ENCODE results near the gene BBOX1. TPM values are rescaled to one million over a fixed set of nuclear protein-coding genes. Genes with fewer than 3 reads are reported as not detected.

The BBOX1 gene
- polyA plus RNA-seq, 3 donors: not detected

- H3K27me3 Mint-ChIP-seq (ENCODE audit: low read depth in 3 of 3): no peaks in the 10 kb centered on the region
- no peak overlapping the region for H3K9ac ChIP-seq (ENCODE audit: insufficient read depth, low read length, poor library complexity, severe bottlenecking)
- no peaks in the 10 kb centered on the region for H3K4me1 ChIP-seq (ENCODE audit: control insufficient read depth in 1 of 2, insufficient read depth in 2 of 2, low read length in 2 of 2)
Measured at GRCh38 chr11:27083782-27084181, 43.2 kb downstream of the BBOX1 start.

GRCh38 chr11:27084518-27084917 is 43.9 kb downstream of the BBOX1 start:
- H3K9ac ChIP-seq (ENCODE audit: insufficient read depth, low read length, poor library complexity, severe bottlenecking): no peak overlapping the region
- peaks cover 0 to 7% (median 3%) of the 10 kb centered on the region in 7 donors for H3K9me3 Mint-ChIP-seq
- no peak for TF ChIP-seq CTCF (IDR thresholded peaks at IDR 0.05)
- H3K4me1 Mint-ChIP-seq: no peaks in the 10 kb centered on the region
- H3K27me3 Mint-ChIP-seq (ENCODE audit: low read depth in 3 of 3): no peaks in the 10 kb centered on the region
- H3K79me2 ChIP-seq (ENCODE audit: insufficient read depth, low read length): no peaks in the 10 kb centered on the region
- no peak for DNase-seq
- H3K27ac Mint-ChIP-seq: no peak overlapping the region
- no peaks in the 10 kb centered on the region for H4K20me1 ChIP-seq (ENCODE audit: insufficient read depth, low read length)
- H3K36me3 Mint-ChIP-seq: no peaks in the 10 kb centered on the region
- no peaks in the 10 kb centered on the region for H3K4me1 ChIP-seq (ENCODE audit: control insufficient read depth in 1 of 2, insufficient read depth in 2 of 2, low read length in 2 of 2)
- peaks cover 3% of the 10 kb centered on the region in 2 donors for H3K9me3 ChIP-seq (replicated peaks in 1 of 2; ENCODE audit: control insufficient read depth in 1 of 2, insufficient read depth in 1 of 2, low read length in 2 of 2)
- H3K4me3 Mint-ChIP-seq: no peak overlapping the region
- no peaks in the 10 kb centered on the region for H3K27me3 ChIP-seq (ENCODE audit: control insufficient read depth in 2 of 2, insufficient read depth in 2 of 2, low read length in 2 of 2)
- H3K36me3 ChIP-seq (replicated peaks in 1 of 2; ENCODE audit: control insufficient read depth in 1 of 2, insufficient read depth in 2 of 2, low read length in 2 of 2): no peaks in the 10 kb centered on the region
- no peak overlapping the region for H3K27ac ChIP-seq (ENCODE audit: low read depth in 1 of 2, low read length in 2 of 2)
- no peak overlapping the region for H3K4me2 ChIP-seq (replicated peaks; ENCODE audit: extremely low read depth, low read length, poor library complexity, severe bottlenecking)
- H3K4me3 ChIP-seq (replicated peaks in 1 of 3; ENCODE audit: low read depth in 2 of 3, low read length in 3 of 3): no peak overlapping the region
- intact Hi-C loops (cut with micrococcal nuclease): no loop called here
- no peak overlapping the region for H2AFZ ChIP-seq (ENCODE audit: insufficient read depth, low read depth, low read length, poor library complexity, severe bottlenecking)

More at GRCh38 chr11:27083782-27084181, 43.2 kb downstream of the BBOX1 start:
- Histone ChIP-seq H2AFZ (ENCODE audit: insufficient read depth, low read depth, low read length, poor library complexity, severe bottlenecking) (no peak overlapping the region), H3K27ac (ENCODE audit: low read depth in 1 of 2, low read length in 2 of 2) (no peak overlapping the region), H3K4me2 (replicated peaks; ENCODE audit: extremely low read depth, low read length, poor library complexity, severe bottlenecking) (no peak overlapping the region), H3K9me3 (replicated peaks in 1 of 2; ENCODE audit: control insufficient read depth in 1 of 2, insufficient read depth in 1 of 2, low read length in 2 of 2) (peaks cover 0 to 3% of the 10 kb centered on the region in 2 donors), H3K36me3 (replicated peaks in 1 of 2; ENCODE audit: control insufficient read depth in 1 of 2, insufficient read depth in 2 of 2, low read length in 2 of 2) (no peaks in the 10 kb centered on the region), H3K4me3 (replicated peaks in 1 of 3; ENCODE audit: low read depth in 2 of 3, low read length in 3 of 3) (no peak overlapping the region), H4K20me1 (ENCODE audit: insufficient read depth, low read length) (no peaks in the 10 kb centered on the region), H3K27me3 (ENCODE audit: control insufficient read depth in 2 of 2, insufficient read depth in 2 of 2, low read length in 2 of 2) (no peaks in the 10 kb centered on the region), H3K79me2 (ENCODE audit: insufficient read depth, low read length) (no peaks in the 10 kb centered on the region)
- peaks cover 0 to 7% (median 3%) of the 10 kb centered on the region in 7 donors for H3K9me3 Mint-ChIP-seq
- no peak overlapping the region for H3K4me3 Mint-ChIP-seq
- no peaks in the 10 kb centered on the region for H3K36me3 Mint-ChIP-seq
- H3K4me1 Mint-ChIP-seq: no peaks in the 10 kb centered on the region
- TF ChIP-seq CTCF (IDR thresholded peaks at IDR 0.05): no peak
- H3K27ac Mint-ChIP-seq: no peak overlapping the region
- DNase-seq: no peak
- intact Hi-C loops (cut with micrococcal nuclease): no loop called here

All from CD14-positive monocyte (primary cell).